SK-N-SH treated with all-trans-retinoic acid at 6 μM for 48 hours (cell line): ENCODE results near the gene FLT3.

Experiments
- ATAC-seq: fragments of 200-7000 bp; cut with Tn5 transposase; 3 replicates; pipeline ENCODE4 v1.9.1; 2020; ENCODE audit warnings: mild to moderate bottlenecking, moderate library complexity
- ARNTL ChIP-seq: fragments of 450-650 bp; formaldehyde crosslinking; IDR thresholded peaks from 2 replicates; pipeline ENCODE4 v1.5.0; 2020; ENCODE audit warnings: low read depth, mild to moderate bottlenecking, moderate library complexity, borderline replicate concordance
- BACH2 ChIP-seq: fragments of 250-450 bp; sonication (Bioruptor Pico); IDR thresholded peaks from 2 replicates; pipeline ENCODE4 v1.9.0; 2021; ENCODE audit warnings: mild to moderate bottlenecking, borderline replicate concordance
- CSDC2 ChIP-seq: fragments of 250-450 bp; sonication (Bioruptor Pico); IDR thresholded peaks from 2 replicates; pipeline ENCODE4 v1.5.0; 2020; ENCODE audit warnings: mild to moderate bottlenecking, moderate library complexity
- ESRRG ChIP-seq: fragments of 250-450 bp; sonication (Bioruptor Pico); IDR thresholded peaks from 2 replicates; pipeline ENCODE4 v1.6.1; 2021; ENCODE audit warnings: mild to moderate bottlenecking
- GLIS3 ChIP-seq: fragments of 250-450 bp; sonication (Bioruptor Pico); IDR thresholded peaks from 2 replicates; pipeline ENCODE4 v1.5.0; 2020; ENCODE audit warnings: mild to moderate bottlenecking, moderate library complexity
- ISL1 ChIP-seq: fragments of 250-450 bp; sonication (Bioruptor Pico); IDR thresholded peaks from 2 replicates; pipeline ENCODE4 v2.1.2; 2022; ENCODE audit warnings: mild to moderate bottlenecking, moderate library complexity
- OSR1 ChIP-seq: fragments of 250-450 bp; sonication (Bioruptor Pico); IDR thresholded peaks from 2 replicates; pipeline ENCODE4 v1.8.0; 2022; ENCODE audit warnings: moderate library complexity, mild to moderate bottlenecking, inconsistent platforms
- PPARA ChIP-seq: fragments of 250-450 bp; sonication (Bioruptor Pico); IDR thresholded peaks from 2 replicates; pipeline ENCODE4 v1.5.0; 2020; ENCODE audit warnings: mild to moderate bottlenecking, borderline replicate concordance
- RARB ChIP-seq: fragments of 250-450 bp; sonication (Bioruptor Pico); IDR thresholded peaks from 2 replicates; pipeline ENCODE4 v1.8.0; 2021; ENCODE audit warnings: mild to moderate bottlenecking, moderate library complexity
- TCF4 ChIP-seq: fragments of 250-450 bp; sonication (Bioruptor Pico); IDR thresholded peaks from 2 replicates; pipeline ENCODE4 v1.8.0; 2021; ENCODE audit warnings: mild to moderate bottlenecking, moderate library complexity, borderline replicate concordance
- ZC3H10 ChIP-seq: fragments of 250-450 bp; sonication (Bioruptor Pico); IDR thresholded peaks from 2 replicates; pipeline ENCODE4 v1.5.1; 2021; ENCODE audit warnings: mild to moderate bottlenecking, moderate library complexity
- ZFP3 ChIP-seq: fragments of 250-450 bp; sonication (Bioruptor Pico); IDR thresholded peaks from 2 replicates; pipeline ENCODE4 v1.5.0; 2020; ENCODE audit warnings: mild to moderate bottlenecking, moderate library complexity
- ZFP30 ChIP-seq: fragments of 450-650 bp; formaldehyde crosslinking; IDR thresholded peaks from 2 replicates; pipeline ENCODE4 v1.5.0; 2022; ENCODE audit warnings: mild to moderate bottlenecking, moderate library complexity
- ZNF565 ChIP-seq: fragments of 450-650 bp; formaldehyde crosslinking; conservative IDR thresholded peaks from 2 replicates; pipeline ENCODE4 v1.5.0; 2020; ENCODE audit warnings: low read depth, mild to moderate bottlenecking, moderate library complexity
- ZNF70 ChIP-seq: fragments of 450-650 bp; formaldehyde crosslinking; IDR thresholded peaks from 2 replicates; pipeline ENCODE4 v1.5.0; 2020; ENCODE audit warnings: mild to moderate bottlenecking, moderate library complexity
- ZNF8 ChIP-seq: fragments of 450-650 bp; formaldehyde crosslinking; IDR thresholded peaks from 2 replicates; pipeline ENCODE4 v1.5.0; 2020; ENCODE audit warnings: mild to moderate bottlenecking, moderate library complexity
- TF ChIP-seq, protein P1 (sequence below): fragments of 250-450 bp; sonication (Bioruptor Pico); IDR thresholded peaks from 2 replicates; pipeline ENCODE4 v1.8.0; 2020; ENCODE audit warnings: mild to moderate bottlenecking, moderate library complexity, borderline replicate concordance
- TF ChIP-seq, protein P2 (sequence below): fragments of 250-450 bp; sonication (Bioruptor Pico); IDR thresholded peaks from 2 replicates; pipeline ENCODE4 v1.8.0; 2021; ENCODE audit warnings: low read depth, mild to moderate bottlenecking, moderate library complexity, borderline replicate concordance
- TF ChIP-seq, protein P3 (sequence below): fragments of 250-450 bp; sonication (Bioruptor Pico); IDR thresholded peaks from 2 replicates; pipeline ENCODE4 v1.5.0; 2020; ENCODE audit warnings: mild to moderate bottlenecking, moderate library complexity

Gene FLT3

DNA sequence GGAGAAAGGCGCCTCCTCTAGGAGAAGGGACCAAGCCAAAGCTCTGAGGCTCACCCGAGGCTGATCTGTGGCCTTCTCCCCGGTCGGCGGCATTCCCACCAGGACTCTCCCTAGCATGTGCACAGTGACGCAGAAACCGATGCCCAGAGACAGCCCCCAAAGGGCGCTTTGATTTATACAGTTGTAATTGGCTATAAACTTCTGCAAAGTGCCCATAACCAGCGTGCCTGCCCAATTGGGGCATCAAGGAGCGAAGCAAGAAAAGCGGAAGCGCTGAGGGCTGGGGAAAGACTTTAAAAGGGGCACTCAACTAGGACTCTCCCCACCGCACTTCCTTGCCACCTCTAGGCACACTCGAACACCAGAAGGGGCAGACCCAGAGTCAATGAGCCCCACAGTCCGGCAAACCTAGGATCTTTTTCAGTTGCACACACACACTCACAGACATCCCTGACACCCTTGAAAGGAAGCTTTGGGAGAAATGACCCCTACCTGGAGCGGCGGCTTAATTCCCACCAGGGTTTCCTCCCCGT lies 133.1 kb downstream of the FLT3 start:
- TF ChIP-seq OSR1 (CRISPR knock-in tag) (no peak), ISL1 (CRISPR knock-in tag) (no peak), GLIS3 (CRISPR knock-in tag) (no peak), ZNF70 (CRISPR knock-in tag) (no peak), ZNF8 (CRISPR knock-in tag) (no peak), ZFP3 (CRISPR knock-in tag) (no peak), ZFP30 (CRISPR knock-in tag) (no peak), PPARA (CRISPR knock-in tag) (no peak), CSDC2 (CRISPR knock-in tag) (no peak), ZC3H10 (CRISPR knock-in tag) (no peak), ZNF565 (no peak), ESRRG (no peak)
- TF ChIP-seq, protein P1, sequence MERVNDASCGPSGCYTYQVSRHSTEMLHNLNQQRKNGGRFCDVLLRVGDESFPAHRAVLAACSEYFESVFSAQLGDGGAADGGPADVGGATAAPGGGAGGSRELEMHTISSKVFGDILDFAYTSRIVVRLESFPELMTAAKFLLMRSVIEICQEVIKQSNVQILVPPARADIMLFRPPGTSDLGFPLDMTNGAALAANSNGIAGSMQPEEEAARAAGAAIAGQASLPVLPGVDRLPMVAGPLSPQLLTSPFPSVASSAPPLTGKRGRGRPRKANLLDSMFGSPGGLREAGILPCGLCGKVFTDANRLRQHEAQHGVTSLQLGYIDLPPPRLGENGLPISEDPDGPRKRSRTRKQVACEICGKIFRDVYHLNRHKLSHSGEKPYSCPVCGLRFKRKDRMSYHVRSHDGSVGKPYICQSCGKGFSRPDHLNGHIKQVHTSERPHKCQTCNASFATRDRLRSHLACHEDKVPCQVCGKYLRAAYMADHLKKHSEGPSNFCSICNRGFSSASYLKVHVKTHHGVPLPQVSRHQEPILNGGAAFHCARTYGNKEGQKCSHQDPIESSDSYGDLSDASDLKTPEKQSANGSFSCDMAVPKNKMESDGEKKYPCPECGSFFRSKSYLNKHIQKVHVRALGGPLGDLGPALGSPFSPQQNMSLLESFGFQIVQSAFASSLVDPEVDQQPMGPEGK (CRISPR knock-in tag) = no peak
- TF ChIP-seq, protein P2, sequence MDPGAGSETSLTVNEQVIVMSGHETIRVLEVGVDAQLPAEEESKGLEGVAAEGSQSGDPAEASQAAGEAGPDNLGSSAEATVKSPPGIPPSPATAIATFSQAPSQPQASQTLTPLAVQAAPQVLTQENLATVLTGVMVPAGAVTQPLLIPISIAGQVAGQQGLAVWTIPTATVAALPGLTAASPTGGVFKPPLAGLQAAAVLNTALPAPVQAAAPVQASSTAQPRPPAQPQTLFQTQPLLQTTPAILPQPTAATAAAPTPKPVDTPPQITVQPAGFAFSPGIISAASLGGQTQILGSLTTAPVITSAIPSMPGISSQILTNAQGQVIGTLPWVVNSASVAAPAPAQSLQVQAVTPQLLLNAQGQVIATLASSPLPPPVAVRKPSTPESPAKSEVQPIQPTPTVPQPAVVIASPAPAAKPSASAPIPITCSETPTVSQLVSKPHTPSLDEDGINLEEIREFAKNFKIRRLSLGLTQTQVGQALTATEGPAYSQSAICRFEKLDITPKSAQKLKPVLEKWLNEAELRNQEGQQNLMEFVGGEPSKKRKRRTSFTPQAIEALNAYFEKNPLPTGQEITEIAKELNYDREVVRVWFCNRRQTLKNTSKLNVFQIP (CRISPR knock-in tag) = no peak
- ATAC-seq = no peak

DNA sequence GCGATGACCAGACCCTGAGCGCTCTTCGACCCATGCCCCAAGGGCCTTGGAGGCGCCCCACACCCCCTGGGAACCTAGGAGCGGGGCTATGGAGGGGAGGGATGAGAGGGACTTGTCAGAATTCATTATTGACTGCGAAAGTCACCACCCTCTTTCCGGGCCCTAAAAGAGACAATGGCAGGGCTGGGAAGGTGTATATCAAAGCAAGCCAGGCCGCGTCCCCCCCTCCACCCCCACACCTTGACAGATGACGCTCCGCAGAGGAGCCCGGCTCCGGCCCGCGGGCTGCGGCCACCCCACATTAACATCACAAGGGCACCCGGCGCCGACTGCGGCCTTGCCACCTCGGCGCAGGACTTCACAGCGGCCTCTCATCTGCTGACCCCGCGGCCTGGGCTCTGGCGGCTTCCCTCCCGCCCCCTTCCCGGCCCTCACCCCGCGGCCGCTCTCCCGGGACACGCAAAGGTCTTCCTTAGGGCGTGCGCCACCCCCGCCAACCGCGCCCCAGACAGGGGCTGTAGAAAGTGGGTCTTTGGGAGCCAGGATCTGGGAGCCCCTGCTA lies 133.7 kb downstream of the FLT3 start:
- TF ChIP-seq BACH2 (CRISPR knock-in tag) (no peak), ZFP30 (CRISPR knock-in tag) (no peak), TCF4 (CRISPR knock-in tag) (no peak), OSR1 (CRISPR knock-in tag) (no peak), RARB (no peak), ARNTL (CRISPR knock-in tag) (no peak), ZNF70 (CRISPR knock-in tag) (no peak), PPARA (CRISPR knock-in tag) (no peak), ZNF8 (CRISPR knock-in tag) (no peak), CSDC2 (CRISPR knock-in tag) (no peak), ZNF565 (no peak), ZFP3 (CRISPR knock-in tag) (no peak)
- TF ChIP-seq, protein P2 (CRISPR knock-in tag) = no peak
- TF ChIP-seq, protein P3, sequence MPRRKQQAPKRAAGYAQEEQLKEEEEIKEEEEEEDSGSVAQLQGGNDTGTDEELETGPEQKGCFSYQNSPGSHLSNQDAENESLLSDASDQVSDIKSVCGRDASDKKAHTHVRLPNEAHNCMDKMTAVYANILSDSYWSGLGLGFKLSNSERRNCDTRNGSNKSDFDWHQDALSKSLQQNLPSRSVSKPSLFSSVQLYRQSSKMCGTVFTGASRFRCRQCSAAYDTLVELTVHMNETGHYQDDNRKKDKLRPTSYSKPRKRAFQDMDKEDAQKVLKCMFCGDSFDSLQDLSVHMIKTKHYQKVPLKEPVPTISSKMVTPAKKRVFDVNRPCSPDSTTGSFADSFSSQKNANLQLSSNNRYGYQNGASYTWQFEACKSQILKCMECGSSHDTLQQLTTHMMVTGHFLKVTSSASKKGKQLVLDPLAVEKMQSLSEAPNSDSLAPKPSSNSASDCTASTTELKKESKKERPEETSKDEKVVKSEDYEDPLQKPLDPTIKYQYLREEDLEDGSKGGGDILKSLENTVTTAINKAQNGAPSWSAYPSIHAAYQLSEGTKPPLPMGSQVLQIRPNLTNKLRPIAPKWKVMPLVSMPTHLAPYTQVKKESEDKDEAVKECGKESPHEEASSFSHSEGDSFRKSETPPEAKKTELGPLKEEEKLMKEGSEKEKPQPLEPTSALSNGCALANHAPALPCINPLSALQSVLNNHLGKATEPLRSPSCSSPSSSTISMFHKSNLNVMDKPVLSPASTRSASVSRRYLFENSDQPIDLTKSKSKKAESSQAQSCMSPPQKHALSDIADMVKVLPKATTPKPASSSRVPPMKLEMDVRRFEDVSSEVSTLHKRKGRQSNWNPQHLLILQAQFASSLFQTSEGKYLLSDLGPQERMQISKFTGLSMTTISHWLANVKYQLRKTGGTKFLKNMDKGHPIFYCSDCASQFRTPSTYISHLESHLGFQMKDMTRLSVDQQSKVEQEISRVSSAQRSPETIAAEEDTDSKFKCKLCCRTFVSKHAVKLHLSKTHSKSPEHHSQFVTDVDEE = no peak
- TF ChIP-seq, protein P1 (CRISPR knock-in tag) = no peak
- no peak for ATAC-seq
